Stimulated activated CD4-positive, alpha-beta T cell treated with anti-CD3 and anti-CD28 coated beads, Interleukin-1b, Interleukin-23, amount 100 ng/mL, for 48 hours (primary cell): Measurements from ENCODE around the gene TAF3.

Source experiments
- DNase-seq: peaks from one replicate; pipeline ENCODE4 v3.0.0-alpha.2; 2020

The TAF3 gene

DNA sequence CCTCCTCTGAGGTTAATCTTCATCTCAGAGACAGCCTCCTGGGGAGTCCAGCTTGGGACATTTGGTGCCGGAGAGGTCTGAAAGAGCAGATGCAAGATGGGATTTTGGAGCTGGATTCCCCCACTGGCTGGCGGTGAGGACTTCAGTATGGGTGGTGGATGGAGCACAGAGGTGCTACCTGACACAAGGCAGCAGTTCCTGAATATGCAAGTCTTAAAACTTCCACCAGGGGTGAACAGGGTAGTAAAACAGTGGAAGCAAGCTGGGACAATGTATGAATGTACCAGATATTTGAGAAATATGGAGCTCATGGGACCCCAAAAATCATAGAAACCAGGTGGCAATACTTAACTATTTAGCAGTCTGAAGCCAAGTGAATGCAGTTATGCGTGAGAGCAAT, 4.8 kb upstream of the TAF3 start:
- DNase-seq = no peak

DNA sequence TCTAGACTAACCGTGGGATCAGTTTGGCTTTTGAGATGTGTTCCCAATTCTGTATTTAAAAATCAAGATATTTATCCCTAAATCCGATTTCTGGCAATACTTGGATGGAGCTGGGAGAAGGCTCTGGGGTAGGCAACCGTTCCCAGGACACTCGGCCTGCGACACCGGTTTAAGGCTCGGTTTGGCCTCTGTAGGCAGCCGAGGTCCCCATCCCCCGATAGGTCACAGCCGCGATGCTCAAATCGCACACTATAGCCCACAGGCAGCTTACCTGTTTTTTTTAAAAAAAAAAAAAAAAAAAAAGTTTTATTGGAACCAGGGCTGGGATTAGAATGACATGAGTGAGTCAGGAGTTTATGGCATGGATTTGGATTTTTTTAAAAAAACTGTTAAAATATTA, 729 bp upstream of the TAF3 start:
- no peak for DNase-seq

DNA sequence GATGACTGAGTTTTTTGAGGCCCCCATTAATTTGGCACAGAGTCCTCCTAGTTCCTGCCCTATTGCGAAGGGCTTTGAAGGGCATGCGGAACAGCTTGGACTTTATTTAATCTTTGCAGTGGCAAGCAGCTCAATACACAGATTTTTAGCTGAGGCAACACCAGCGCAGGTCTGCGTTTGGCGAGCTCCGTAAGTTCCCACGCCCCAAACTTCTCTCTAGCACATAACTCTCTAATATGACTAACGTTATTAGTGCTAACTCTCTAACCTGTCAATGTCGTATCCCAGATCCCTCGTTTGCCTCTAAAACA, 366 bp upstream of the TAF3 start:
- no peak for DNase-seq

DNA sequence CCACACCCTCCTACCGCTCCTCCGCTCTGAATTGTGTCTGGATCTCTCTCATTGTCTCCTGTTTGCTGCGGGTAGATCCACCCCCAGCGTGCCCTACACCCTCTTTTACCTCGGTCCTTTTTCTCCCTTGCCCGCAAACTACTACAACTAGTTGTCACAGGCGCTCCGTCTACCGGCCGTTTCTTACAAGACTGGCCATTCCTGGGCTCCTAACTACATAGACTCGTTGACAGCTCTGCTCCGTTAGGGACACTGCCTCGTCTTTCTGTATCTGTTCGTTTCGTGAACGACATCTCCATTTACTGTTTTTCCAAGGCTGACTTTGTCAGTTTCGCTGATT, 786 bp downstream of the TAF3 start:
- DNase-seq = peak; percentile 17

DNA sequence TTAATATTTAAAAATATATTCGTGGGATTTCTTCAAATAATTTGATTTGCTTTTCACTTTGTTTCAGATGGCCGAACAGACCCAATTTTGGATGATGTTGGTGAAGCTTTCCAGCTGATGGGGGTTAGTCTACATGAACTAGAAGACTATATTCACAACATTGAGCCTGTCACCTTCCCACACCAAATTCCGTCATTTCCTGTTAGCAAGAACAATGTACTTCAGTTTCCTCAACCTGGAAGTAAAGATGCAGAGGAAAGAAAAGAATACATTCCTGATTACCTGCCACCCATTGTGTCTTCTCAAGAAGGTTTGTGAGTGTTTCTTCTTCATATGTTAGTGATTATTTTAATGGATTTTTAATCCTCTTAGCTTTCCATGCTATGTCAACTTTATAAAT, 5.9 kb downstream of the TAF3 start:
- DNase-seq = no peak

DNA sequence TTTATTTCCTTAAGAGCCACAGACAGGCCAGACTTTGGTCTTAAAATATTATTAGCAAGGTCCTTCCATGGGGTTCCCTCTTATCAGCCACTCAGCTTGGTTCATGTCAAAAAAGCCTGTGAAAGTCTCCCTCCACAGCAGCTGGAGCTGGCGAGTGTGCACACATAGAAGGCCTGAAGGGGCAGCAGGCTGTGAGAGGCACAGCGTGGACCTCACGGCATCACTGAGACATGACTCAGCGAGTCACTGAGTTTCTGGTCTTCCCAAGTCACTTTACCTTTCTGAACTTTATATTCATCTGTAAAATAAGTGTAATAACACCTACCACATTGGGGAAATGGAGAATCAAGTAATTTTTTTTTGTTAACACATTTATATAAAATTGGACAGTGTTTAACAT, 8.7 kb downstream of the TAF3 start:
- peak; percentile 9 for DNase-seq

DNA sequence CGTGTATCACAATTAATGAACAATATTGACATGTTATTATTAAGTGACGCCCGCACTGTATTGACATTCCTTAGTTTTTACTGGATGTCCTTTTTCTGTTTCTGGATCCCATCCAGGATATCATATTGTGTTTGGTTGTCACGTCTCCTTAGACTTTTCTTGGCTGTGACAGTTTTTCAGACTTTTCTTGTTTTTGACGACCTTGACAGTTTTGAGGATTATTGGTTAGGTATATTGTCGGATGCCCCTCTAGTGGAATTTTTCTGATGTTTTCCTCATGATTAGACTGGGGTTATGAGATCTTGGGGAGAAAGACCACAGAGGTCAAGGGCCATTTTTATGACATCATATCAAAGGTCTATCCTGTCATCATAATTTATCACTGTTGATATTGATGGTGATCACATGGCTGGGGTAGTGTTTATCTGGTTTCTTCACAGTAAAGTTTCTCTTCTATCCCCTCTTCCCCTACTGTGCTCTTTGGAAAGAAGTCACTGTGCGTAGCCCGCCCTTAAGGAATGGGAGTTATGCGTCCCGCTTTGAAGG, 11.1 kb downstream of the TAF3 start:
- DNase-seq = no peak

DNA sequence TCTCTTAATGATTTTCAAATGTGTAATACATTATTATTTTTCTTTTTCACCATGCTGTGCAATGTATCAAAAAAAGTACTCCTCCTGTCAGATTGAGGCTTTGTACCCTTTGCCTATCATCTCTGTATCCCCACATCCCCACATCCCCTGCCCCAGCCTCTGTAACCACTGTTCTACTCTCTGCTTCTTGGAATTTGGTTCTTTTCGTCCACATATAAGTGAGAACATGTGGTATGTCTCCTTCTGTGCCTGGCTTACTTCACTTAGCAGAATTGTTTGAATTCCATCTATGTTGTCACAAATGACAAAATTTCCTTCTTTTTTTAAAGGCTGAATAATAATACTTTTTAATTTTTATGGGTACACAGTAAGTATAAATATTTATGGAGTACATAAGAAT, 13.8 kb downstream of the TAF3 start:
- no peak for DNase-seq

DNA sequence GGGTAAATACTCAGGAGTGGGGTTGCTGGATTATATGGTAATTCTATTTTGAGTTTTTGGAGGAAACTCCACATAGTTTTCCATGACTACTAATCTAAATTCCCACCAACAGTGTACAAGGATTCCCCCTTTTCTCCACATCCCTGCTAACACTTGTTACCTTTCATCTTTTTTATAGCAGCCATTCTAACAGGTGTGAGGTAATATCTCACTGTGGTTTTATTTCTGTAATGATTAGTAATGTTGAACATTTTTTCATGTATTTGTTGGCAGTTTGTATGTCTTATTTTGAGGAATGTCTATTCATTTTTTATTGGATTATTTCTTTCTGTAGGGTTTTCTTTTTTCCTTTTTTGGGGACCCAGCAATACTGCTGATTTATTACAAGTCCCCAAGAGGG, 14.9 kb downstream of the TAF3 start:
- no peak for DNase-seq

DNA sequence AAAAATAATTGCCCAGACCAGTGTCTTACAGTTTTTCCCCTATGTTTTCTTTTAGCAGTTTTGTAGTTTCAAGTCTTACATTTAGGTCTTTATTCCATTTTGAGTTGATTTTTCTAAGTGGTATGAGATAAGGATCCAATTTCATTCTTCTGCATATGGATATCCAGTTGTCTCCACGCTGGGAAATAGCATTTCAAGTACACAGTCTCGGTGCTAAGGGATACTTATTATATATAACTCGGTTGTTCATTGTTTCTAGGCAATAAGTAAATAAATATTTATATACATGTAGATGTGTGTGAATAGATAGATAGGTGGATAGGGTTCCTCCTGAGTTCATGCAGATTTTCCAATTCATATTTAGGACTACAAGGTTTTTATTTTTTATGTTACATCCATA, 16.0 kb downstream of the TAF3 start:
- no peak for DNase-seq

DNA sequence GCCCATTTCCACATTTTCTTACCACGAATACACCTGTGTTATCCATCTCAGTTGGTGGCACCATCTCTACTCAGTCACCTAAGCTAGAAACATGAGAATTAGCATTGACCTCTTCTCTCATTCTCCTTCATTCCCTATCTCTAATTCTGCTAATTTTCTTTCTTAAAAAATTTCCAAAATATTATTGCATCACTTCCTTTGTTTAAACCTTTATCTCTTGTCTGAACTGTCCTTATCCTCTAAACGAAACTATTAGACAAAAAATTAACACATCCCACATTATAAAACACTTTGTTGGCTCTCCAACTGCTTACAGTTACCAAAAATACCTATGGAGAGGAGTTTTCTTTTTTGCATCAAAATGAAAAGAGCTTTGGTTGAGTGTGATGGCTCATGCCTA, 18.3 kb downstream of the TAF3 start:
- DNase-seq = no peak

DNA sequence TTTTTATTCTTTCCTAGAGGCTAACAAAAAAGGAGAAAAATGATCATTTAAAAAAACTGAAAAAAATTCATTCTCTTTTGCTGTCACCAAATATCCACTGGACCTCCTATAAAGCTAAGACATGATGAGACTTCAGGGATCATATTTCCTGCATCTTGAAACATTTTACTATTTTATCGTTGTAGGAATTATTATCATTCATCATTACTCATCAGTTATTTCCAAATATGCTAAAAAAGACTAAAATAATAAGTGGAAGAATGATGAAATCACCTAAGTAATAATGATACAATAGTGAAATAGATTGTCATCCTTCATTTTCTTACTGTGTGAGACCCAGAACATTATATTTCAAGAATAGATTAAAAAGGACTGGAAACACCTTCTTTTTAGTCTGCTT, 28.3 kb downstream of the TAF3 start:
- DNase-seq = no peak

DNA sequence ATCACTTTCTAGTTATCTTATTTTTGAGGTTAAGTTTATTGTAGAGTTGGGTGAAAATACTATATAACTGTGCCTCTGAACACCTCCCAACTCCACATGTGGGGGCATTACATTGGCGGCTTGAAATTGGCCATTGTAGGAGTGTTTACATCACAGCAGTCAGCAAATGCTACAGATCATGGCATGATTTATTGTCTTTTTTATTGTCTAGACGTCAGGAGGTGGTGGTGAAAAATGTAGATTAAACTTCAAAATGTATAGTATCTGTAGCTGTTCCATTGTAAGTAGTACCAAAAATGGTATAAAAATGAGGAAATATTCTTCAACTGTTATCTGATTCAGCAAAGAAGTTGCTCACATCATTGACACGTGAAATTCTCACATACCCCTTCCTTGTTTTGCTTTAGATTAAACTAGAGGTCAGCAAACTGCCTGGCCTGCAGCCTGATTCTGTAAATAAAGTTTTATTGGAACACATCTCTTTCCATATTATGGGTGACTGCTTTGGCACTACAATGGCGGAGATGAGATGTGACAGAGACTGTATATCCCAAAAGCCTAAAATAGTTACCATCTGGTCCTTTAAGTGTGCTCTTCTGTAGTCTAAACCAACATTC, 35.0 kb downstream of the TAF3 start:
- DNase-seq = no peak

DNA sequence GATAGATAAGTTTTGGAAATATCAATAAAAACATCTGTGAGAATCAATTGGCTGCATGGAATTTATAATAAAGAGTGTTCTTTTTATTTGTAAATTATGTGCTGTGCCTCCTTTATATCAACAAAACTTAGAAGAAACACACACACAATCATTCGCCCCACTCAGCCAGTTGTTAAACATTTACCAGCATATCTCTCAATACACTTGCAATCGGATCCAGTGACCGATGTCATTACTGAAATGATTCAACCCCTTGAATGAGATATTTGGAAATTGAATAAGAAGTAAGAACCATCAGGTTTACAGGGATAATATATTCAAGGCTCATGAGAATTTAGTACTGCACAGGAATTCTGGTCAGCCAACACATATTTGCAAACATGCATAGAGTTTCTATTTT, 35.6 kb downstream of the TAF3 start:
- no peak for DNase-seq

DNA sequence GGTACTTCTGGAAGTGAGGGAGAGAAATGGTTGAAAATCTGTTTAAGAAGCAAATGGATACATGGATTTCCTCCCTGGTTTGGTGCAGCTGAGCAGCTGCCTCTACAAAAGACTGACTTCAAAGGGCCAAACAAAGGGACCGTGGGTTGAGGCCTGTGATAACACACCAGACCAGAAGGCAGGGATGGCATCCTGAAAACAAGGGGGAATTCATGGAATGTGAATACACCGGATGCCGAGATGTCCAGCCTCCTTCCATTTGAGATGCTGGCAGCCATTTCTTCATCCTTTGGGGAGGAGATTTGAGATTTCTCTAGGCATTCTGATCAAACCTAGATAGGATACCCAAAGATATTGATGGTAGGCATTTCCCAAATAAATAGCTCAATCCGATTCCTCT, 36.9 kb downstream of the TAF3 start:
- no peak for DNase-seq

DNA sequence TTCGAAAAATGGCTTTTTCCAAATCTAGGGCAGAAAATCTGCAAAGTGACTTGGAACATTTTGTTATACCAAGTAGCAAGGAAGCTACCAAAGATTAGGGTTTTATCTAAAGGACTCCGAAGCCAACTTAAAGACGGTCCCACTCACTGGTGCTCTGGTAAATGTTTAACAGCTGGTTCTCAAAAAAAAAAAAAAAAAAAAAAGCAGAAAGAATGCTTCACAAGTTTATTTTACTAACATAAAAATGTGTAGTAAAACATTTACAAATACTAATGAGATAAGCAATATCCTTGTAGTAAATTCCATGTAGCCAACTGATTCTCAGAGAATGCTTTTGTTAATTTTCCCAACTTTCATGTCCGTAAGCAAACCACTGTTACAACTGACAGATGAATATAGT, 38.4 kb downstream of the TAF3 start:
- no peak for DNase-seq

DNA sequence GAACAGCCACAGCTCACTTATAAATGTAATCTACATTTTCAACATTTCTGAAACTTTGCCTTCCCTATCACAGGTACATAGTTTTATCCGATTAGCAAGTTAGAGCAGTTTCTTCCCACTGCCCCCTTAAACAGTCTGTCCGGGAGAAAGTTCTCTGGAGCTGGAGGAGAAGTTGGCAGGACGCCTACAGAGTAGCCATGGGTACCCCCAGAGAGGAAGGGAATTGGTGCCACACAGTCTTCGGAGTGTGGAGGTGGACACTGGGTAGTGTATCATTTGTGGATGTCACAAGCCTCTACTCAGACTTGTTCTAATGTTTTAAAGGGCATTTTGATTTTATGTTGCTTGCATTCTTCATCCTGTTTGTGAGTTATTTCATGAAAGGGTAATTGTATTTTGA, 39.0 kb downstream of the TAF3 start:
- no peak for DNase-seq

DNA sequence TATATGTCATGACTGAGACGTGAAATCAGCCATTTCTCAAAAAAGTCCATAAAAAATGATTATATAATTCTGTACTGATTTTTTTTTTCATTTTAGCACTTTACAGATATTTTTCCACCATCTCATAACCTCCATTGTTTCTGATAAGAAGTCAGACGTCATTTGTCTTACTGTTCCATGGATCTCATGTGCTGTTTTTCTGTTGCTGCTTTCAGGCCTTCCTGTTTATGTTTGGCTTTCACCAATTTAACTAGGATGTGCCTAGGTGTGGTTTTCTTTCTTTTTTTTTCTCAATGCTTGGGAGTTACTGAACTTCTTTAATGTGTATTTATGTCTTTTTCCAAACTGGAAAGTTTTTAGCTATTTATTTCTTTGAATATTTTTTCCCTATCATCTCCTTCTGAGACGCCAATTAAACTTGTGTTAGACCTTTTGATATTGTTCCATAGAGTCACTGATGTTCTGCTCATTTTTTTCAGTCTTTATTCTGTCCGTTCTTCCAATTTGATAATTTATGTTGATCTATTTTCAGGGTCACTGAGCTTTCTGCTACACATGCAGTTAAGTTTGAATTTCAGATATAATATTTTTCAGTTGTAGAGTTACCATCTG, 43.3 kb downstream of the TAF3 start:
- DNase-seq = no peak

DNA sequence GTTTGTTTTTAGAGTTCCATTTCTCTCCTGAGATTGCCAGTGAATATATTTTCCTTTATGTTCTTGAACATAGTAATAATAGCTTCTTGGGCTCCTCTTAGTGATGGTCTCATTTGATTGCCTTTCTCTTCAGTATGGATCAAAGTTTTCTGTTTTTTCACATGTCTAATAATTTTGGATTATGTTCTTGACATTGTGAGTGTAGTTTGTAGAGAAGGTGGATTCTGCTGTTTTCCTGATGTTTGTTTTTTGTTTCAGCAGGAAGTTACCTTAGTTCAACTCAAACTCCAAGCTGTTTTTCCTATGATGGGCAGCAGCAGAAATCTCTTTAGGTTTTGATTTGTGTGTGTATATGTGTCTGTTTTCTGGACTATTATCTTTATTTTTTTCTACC, 43.8 kb downstream of the TAF3 start:
- no peak for DNase-seq

DNA sequence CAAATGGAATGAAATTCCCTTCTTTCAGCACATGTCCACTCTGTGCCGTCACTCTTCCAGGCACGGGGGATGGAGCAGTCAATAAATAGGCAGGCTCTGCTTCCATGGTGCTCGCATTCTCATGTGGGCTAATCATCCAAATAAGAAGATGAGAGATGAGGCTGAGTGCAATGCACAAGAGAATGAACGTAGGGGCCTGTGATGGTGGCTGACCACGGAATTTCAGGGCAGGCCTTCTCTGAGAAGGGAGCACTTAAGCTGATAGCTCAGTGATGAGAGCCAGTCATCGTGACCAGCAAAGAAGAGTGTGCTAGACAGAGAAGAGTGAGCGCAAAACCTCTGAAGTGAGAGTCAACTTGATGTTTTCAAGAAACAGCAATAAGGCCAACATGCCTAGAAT, 47.9 kb downstream of the TAF3 start:
- no peak for DNase-seq

DNA sequence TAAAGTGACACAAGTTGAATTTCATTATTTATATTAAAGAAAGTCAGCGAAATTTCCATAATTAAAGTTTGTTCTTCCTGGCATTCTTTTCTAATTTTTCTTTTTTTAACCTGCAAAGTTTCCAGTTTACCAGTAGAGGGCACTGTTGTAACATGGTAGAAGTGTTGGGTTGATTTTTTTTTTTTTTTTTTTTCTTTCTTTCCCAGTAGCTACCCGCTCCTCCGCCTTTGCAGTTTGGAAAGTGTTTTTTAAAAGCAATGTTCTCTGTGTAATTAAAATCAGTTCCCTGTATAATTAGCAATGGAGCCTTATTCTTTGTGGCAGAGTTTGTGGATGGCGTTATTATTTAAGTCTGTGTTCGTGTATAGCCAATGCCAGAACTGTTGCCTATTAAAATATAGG, 53.7 kb downstream of the TAF3 start:
- DNase-seq = no peak

DNA sequence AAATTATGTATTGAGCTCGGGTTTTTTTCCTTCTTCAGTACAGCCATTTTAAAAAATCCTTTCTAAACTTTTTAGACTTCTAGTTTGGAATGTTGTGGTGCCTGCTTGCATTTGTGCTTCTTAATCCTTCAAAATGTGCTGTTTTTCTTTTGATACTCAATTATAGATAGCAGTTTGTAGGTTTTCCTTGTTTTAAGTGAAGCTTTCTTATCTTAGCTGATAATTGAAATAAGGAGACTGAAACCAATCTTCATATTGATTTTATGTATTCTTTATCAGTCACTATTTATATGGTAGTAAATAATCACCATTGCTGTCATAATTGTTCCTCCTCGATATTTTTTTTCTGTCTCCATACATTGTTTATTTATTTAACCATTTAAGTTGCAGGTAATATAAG, 56.6 kb downstream of the TAF3 start:
- DNase-seq = no peak

DNA sequence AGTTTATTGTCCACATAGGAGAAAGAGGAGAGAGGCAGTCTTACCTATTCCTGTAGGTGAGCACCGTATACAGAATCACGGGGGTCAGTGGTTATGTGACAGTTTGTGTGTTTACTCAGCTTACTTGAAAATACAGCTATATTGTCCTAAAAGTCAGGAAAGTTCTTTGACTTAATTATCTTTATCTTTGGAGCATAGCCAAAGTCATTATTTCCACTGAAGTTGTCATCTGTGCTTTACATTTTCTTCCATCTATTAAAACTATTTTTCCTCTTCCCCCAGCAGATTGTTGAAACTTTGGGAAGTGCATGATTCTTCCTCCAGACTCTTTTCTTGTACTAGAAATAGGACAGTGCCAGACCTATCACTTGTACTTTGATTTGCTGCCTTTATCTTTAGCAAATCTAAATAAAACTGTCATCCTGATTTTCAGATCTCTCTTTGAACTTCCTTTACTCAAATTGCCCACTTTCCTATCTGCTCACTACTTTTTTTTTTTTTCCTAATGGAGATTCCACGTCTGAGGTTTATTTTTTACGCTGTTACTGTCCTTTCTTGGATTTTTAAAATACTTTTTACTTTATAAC, 58.3 kb downstream of the TAF3 start:
- no peak for DNase-seq

DNA sequence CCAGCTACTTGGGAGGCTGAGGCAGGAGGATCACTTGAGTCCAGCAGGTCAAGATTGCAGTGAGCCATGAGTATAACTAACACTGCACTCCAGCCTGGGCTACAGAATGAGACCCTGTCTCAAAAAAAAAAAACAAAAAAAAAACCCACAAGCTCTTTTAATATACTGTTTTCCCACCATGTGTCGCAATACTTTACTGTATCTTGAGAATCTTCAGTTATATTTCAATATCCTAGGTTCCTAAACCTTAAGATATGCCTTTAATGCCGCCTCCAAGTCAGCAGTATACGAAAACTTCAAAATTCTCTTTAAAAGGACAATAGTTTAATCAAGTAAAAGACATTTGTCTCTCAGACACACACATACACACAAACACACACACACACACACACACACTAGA, 62.8 kb downstream of the TAF3 start:
- DNase-seq = no peak

DNA sequence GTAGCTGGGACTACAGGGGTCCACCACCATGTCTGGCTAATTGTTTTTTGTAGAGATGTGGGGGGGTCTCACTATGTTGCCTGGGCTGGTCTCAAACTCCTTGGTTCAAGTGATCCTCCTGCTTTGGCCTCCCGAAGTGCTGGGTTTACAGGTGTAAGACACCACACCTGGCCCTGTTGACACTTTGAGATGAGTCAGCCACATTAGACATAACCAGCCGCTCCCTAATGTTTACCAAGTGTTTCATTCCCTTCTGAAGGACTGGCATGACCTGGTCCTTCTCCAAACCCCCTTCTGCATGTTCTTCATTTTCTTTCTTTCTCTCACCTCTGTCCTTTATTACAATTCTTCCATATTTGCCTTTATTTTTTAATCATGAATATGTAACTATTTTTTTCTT, 67.8 kb downstream of the TAF3 start:
- DNase-seq = no peak
